ENCODE data around the gene B4GALT5. TPM values are rescaled to one million over a fixed set of nuclear protein-coding genes. Genes with fewer than 3 reads are reported as not detected.
A peak's percentile ranks its signal among the peaks of the same experiment; 100 is the strongest.

The B4GALT5 gene
- total RNA-seq, 1 experiment from 2014 or later: 62.4 TPM

DNA sequence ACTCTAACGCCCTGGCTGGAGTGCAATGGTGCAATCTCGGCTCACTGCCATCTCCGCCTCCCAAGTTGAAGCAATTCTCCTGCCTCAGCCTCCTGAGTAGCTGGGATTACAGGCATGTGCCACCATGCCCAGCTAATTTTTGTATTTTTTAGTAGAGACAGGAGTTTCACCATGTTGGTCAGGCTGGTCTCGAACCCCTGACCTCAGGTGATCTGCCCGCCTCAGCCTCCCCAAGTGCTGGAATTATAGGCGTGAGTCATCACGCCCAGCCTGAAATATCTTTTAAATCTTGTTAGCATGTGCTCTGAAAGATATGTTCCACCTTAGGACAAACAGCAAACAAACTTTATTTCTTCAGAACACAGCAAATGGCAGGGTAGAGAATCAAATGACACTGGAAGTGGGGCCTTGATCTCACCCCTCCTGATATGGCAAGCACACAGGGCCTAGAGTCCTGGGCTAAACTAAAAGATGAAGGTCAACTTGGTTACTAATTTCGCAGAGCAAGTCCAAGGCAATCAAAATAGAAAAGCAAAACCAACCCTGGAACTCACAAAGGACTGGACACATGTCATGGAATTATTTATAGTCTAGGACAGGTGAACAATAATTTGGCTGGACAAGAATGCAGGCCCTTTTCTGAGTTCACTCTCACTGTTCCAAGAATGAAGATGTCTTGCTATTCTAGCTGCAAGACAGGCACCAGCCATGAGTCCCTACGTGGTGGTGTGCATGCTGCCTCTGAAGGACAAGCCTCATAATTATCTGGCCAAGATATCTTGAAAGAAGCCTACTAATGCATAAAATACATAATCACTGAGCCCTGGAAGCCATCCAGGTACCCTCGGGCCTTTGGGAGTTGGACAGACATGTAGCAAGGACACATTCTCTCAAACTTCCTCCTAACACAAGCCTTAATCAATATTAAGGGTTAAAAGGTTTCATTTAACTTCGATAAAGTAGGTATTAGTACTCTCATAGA is 35.6 kb downstream of the B4GALT5 start:
- CTCF ChIA-PET: interaction anchor here (1.5 kb wide), 1 partner anchor 19 kb away, joined by 3 read pairs; no protein-coding TSS in a partner anchor
- H3K27me3 Mint-ChIP-seq (ENCODE audit: low read depth): no peaks in the 10 kb centered on the region
- H3K27ac Mint-ChIP-seq: peak overlapping the region; percentile 48
- 0 out of 2 replicates have a peak, but pooled peaks cover 2% of the 10 kb centered on the region for H3K36me3 Mint-ChIP-seq
- no peak overlapping the region for H3K4me3 Mint-ChIP-seq
- ATAC-seq: no peak
- no peaks in the 10 kb centered on the region for H3K9me3 Mint-ChIP-seq
- TF ChIP-seq, protein P1, sequence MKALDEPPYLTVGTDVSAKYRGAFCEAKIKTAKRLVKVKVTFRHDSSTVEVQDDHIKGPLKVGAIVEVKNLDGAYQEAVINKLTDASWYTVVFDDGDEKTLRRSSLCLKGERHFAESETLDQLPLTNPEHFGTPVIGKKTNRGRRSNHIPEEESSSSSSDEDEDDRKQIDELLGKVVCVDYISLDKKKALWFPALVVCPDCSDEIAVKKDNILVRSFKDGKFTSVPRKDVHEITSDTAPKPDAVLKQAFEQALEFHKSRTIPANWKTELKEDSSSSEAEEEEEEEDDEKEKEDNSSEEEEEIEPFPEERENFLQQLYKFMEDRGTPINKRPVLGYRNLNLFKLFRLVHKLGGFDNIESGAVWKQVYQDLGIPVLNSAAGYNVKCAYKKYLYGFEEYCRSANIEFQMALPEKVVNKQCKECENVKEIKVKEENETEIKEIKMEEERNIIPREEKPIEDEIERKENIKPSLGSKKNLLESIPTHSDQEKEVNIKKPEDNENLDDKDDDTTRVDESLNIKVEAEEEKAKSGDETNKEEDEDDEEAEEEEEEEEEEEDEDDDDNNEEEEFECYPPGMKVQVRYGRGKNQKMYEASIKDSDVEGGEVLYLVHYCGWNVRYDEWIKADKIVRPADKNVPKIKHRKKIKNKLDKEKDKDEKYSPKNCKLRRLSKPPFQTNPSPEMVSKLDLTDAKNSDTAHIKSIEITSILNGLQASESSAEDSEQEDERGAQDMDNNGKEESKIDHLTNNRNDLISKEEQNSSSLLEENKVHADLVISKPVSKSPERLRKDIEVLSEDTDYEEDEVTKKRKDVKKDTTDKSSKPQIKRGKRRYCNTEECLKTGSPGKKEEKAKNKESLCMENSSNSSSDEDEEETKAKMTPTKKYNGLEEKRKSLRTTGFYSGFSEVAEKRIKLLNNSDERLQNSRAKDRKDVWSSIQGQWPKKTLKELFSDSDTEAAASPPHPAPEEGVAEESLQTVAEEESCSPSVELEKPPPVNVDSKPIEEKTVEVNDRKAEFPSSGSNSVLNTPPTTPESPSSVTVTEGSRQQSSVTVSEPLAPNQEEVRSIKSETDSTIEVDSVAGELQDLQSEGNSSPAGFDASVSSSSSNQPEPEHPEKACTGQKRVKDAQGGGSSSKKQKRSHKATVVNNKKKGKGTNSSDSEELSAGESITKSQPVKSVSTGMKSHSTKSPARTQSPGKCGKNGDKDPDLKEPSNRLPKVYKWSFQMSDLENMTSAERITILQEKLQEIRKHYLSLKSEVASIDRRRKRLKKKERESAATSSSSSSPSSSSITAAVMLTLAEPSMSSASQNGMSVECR (CRISPR knock-in tag; IDR thresholded peaks at IDR 0.05; ENCODE audit: borderline replicate concordance): no peak
- TF ChIP-seq NFATC4 (CRISPR knock-in tag; IDR thresholded peaks at IDR 0.05) (no peak), ZNF423 (CRISPR knock-in tag; IDR thresholded peaks at IDR 0.05) (no peak), EMX1 (CRISPR knock-in tag; IDR thresholded peaks at IDR 0.05) (no peak), ZNF416 (CRISPR knock-in tag; IDR thresholded peaks at IDR 0.05) (no peak), ELF4 (CRISPR knock-in tag; IDR thresholded peaks at IDR 0.05; ENCODE audit: low read depth) (no peak), ZNF138 (CRISPR knock-in tag; conservative IDR thresholded peaks at IDR 0.05) (no peak), PRRX2 (CRISPR knock-in tag; IDR thresholded peaks at IDR 0.05) (no peak), ESRRA (CRISPR knock-in tag; IDR thresholded peaks at IDR 0.05; ENCODE audit: borderline replicate concordance) (no peak), NFYB (CRISPR knock-in tag; conservative IDR thresholded peaks at IDR 0.05; ENCODE audit: low read depth) (no peak), TEAD4 (CRISPR knock-in tag; IDR thresholded peaks at IDR 0.05) (no peak), ZNF219 (CRISPR knock-in tag; IDR thresholded peaks at IDR 0.05; ENCODE audit: borderline replicate concordance) (no peak), JUN (CRISPR knock-in tag; IDR thresholded peaks at IDR 0.05) (no peak), RORB (CRISPR knock-in tag; IDR thresholded peaks at IDR 0.05) (no peak), CREM (CRISPR knock-in tag; IDR thresholded peaks at IDR 0.05) (no peak), ZNF121 (CRISPR knock-in tag; IDR thresholded peaks at IDR 0.05) (no peak)
- TF ChIP-seq, protein P2, sequence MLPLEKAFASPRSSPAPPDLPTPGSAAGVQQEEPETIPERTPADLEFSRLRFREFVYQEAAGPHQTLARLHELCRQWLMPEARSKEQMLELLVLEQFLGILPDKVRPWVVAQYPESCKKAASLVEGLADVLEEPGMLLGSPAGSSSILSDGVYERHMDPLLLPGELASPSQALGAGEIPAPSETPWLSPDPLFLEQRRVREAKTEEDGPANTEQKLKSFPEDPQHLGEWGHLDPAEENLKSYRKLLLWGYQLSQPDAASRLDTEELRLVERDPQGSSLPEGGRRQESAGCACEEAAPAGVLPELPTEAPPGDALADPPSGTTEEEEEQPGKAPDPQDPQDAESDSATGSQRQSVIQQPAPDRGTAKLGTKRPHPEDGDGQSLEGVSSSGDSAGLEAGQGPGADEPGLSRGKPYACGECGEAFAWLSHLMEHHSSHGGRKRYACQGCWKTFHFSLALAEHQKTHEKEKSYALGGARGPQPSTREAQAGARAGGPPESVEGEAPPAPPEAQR (CRISPR knock-in tag; IDR thresholded peaks at IDR 0.05): no peak
- TF ChIP-seq, protein P3, sequence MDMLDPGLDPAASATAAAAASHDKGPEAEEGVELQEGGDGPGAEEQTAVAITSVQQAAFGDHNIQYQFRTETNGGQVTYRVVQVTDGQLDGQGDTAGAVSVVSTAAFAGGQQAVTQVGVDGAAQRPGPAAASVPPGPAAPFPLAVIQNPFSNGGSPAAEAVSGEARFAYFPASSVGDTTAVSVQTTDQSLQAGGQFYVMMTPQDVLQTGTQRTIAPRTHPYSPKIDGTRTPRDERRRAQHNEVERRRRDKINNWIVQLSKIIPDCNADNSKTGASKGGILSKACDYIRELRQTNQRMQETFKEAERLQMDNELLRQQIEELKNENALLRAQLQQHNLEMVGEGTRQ (CRISPR knock-in tag; IDR thresholded peaks at IDR 0.05): no peak
- POLR2A ChIA-PET: no interaction called here
- no peak for DNase-seq (ENCODE audit: low spot score)
- H3K4me1 Mint-ChIP-seq: peaks cover 77% of the 10 kb centered on the region

DNA sequence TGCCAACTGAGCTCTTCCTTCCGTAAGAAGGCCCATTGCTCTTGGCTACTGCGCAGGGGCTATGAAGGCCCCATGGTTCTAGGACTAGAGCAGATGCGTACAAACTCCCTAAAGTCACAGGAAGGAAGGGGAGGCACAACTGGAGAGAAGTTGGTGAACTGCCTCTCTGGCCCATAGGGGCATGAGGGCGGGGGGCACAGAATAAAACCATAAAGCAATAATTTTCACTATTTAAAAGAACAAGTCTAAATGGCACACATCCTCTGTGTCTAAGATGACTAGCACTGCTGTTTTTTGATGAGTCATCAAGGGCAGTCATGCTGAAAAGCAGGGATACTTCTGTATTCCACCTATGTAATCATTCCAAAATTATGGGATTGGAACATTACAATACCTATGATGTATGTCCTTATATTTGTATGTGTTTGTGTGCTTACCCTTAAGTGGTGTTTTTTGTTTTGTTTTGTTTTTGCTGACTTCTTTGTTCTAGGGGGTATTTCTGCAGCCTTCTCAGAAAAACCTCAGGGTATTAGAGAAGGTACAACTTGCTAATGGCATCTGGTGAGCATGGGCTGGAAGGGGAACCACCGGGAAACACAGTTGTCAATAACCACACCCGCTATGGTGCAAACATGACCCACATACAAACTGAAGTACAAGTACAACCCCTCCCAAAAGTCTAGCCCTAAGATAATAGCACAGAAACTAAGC is 36.9 kb downstream of the B4GALT5 start:
- H3K4me1 Mint-ChIP-seq: peaks cover 83% of the 10 kb centered on the region
- ATAC-seq (no peak), DNase-seq (ENCODE audit: low spot score) (no peak)
- H3K9me3 Mint-ChIP-seq: no peaks in the 10 kb centered on the region
- H3K27ac Mint-ChIP-seq: peak overlapping the region; percentile 44
- H3K36me3 Mint-ChIP-seq: 0 out of 2 replicates have a peak, but pooled peaks cover 2% of the 10 kb centered on the region
- no peaks in the 10 kb centered on the region for H3K27me3 Mint-ChIP-seq (ENCODE audit: low read depth)
- POLR2A ChIA-PET: no interaction called here
- TF ChIP-seq TEAD4 (CRISPR knock-in tag; IDR thresholded peaks at IDR 0.05) (no peak), GABPB1 (CRISPR knock-in tag; IDR thresholded peaks at IDR 0.05) (peak; percentile 9; the same call in 1 of the 2 replicates)
- no peak overlapping the region for H3K4me3 Mint-ChIP-seq
- CTCF ChIA-PET: interaction anchor here (0.5 kb wide), 1 partner anchor 106 kb away, joined by 3 read pairs; no protein-coding TSS in a partner anchor
